Fibroblast of lung (primary cell): ENCODE measurements around the gene TMEM178A. TPM values are rescaled to one million over a fixed set of nuclear protein-coding genes. Genes with fewer than 3 reads are reported as not detected.

ENCODE experiments used
- DNase-seq, 2 donors: peaks; one replicate each; pipeline versions ENCODE4 v3.0.0 to v3.0.0-alpha.2; 2010; ENCODE audit warnings: low read depth in 2 of 2
- H2AFZ ChIP-seq: 2 replicates; pipeline ENCODE4 v1.5.1; 2012; ENCODE audit warnings: low read length, control low read depth, inconsistent platforms
- H3K27ac ChIP-seq: 2 replicates; pipeline ENCODE4 v1.5.1; 2011; ENCODE audit warnings: low read length, control low read depth; ENCODE audit not compliant: insufficient read depth
- H3K27me3 ChIP-seq: 2 replicates; pipeline ENCODE4 v1.5.1; 2011; ENCODE audit warnings: mild to moderate bottlenecking, low read length; ENCODE audit not compliant: control insufficient read depth, insufficient read depth
- H3K36me3 ChIP-seq: 2 replicates; pipeline ENCODE4 v1.5.1; 2011; ENCODE audit warnings: low read length; ENCODE audit not compliant: control insufficient read depth, insufficient read depth
- H3K4me1 ChIP-seq: 2 replicates; pipeline ENCODE4 v1.5.1; 2011; ENCODE audit warnings: low read length; ENCODE audit not compliant: control insufficient read depth, insufficient read depth; ENCODE audit errors: extremely low read depth
- H3K4me2 ChIP-seq: 2 replicates; pipeline ENCODE4 v1.5.1; 2011; ENCODE audit warnings: low read length, control low read depth; ENCODE audit not compliant: insufficient read depth; ENCODE audit errors: extremely low read depth
- H3K4me3 ChIP-seq, 4 experiments: fragments of 200-600 bp in 1 of 4; sonication (generic) in 1 of 4; replicated peaks in 1 of 4; 2 replicates each; pipeline ENCODE4 v1.5.1; 2011 to 2016; ENCODE audit warnings: low read length in 4 of 4, low read depth in 3 of 4, mild to moderate bottlenecking in 3 of 4, control low read depth in 2 of 4, inconsistent platforms in 1 of 4, mixed read lengths in 1 of 4; ENCODE audit not compliant: insufficient read depth in 1 of 4; ENCODE audit errors: control extremely low read depth in 1 of 4
- H3K79me2 ChIP-seq: 2 replicates; pipeline ENCODE4 v1.5.1; 2012; ENCODE audit warnings: mild to moderate bottlenecking, low read length, inconsistent platforms; ENCODE audit not compliant: control insufficient read depth, insufficient read depth
- H3K9ac ChIP-seq: 2 replicates; pipeline ENCODE4 v1.5.1; 2011; ENCODE audit warnings: mild to moderate bottlenecking, low read length, control low read depth; ENCODE audit not compliant: insufficient read depth
- H3K9me3 ChIP-seq: 2 replicates; pipeline ENCODE4 v1.5.1; 2012; ENCODE audit warnings: low read depth, low read length; ENCODE audit not compliant: control insufficient read depth, insufficient read depth
- H4K20me1 ChIP-seq: 2 replicates; pipeline ENCODE4 v1.5.1; 2011; ENCODE audit warnings: low read length; ENCODE audit not compliant: control insufficient read depth, insufficient read depth; ENCODE audit errors: extremely low read depth
- EZH2 ChIP-seq: IDR thresholded peaks from 2 replicates; pipeline ENCODE4 v1.5.1; 2012; ENCODE audit warnings: low read length, control low read depth, mild to moderate bottlenecking; ENCODE audit errors: missing control alignments
- polyA plus RNA-seq, 2 donors: library from polyadenylated mRNA; depleted of rRNA in 1 of 2; stranded (reverse) in 1 of 2; unstranded in 1 of 2; fragments of >200 nt; gene quantifications; 2 replicates each; pipeline ENCODE4 v1.2.1, GENCODE V29; 2011 to 2012; ENCODE audit warnings: missing spikeins in 1 of 2
- total RNA-seq: library from RNA; depleted of rRNA; stranded (reverse); fragments of >200 nt; gene quantifications from 2 replicates; pipeline ENCODE4 v1.2.1, GENCODE V29; 2014
- TF ChIP-seq, protein P1 (sequence below), 2 donors: IDR thresholded peaks in 1 of 2; conservative IDR thresholded peaks in 1 of 2; 1 replicate in 1 of 2; 2 replicates in 1 of 2; pipeline ENCODE4 v1.5.1; 2011 to 2012; ENCODE audit warnings: low read length in 2 of 2, control low read depth in 1 of 2, inconsistent platforms in 1 of 2, low read depth in 1 of 2, mild to moderate bottlenecking in 1 of 2

TMEM178A gene
- total and polyA plus RNA-seq, 2 donors (not counting 1 experiment from before 2014, with no cell fraction given): 1.5 to 6.9 TPM

DNA sequence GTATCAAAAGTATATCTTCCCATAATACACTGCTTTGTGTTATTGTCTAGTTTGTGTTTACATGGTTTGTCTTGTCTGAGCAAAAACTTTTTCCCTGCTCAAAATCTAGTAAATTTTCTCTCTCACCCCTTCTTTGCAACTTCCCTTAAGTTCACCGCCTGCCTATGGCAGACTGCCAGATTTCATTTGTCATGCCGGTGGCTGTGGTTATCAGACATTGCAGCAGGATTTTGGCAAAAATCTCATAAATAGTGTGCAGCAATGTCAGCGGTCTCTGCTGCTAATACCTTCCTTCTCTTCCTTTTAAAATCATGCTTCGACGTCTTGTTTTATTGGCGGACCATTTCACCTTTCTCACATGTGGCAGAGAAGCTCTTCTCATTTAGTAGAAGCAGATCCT is 45.6 kb upstream of the TMEM178A start:
- H3K9me3 ChIP-seq: no peaks in the 10 kb centered on the region
- no peak for TF ChIP-seq EZH2
- TF ChIP-seq, protein P1, sequence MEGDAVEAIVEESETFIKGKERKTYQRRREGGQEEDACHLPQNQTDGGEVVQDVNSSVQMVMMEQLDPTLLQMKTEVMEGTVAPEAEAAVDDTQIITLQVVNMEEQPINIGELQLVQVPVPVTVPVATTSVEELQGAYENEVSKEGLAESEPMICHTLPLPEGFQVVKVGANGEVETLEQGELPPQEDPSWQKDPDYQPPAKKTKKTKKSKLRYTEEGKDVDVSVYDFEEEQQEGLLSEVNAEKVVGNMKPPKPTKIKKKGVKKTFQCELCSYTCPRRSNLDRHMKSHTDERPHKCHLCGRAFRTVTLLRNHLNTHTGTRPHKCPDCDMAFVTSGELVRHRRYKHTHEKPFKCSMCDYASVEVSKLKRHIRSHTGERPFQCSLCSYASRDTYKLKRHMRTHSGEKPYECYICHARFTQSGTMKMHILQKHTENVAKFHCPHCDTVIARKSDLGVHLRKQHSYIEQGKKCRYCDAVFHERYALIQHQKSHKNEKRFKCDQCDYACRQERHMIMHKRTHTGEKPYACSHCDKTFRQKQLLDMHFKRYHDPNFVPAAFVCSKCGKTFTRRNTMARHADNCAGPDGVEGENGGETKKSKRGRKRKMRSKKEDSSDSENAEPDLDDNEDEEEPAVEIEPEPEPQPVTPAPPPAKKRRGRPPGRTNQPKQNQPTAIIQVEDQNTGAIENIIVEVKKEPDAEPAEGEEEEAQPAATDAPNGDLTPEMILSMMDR (conservative IDR thresholded peaks at IDR 0.05 in 1 of 2, IDR thresholded peaks at IDR 0.05 in 1 of 2; ENCODE audit: low read depth in 1 of 2, low read length in 2 of 2): no peak
- H3K27me3 ChIP-seq: no peaks in the 10 kb centered on the region
- H3K9ac ChIP-seq: no peak overlapping the region
- no peak overlapping the region for H3K4me3 ChIP-seq
- H3K79me2 ChIP-seq: no peaks in the 10 kb centered on the region
- no peak overlapping the region for H3K27ac ChIP-seq
- H4K20me1 ChIP-seq: no peaks in the 10 kb centered on the region
- peak overlapping the region; percentile 30 for H3K4me2 ChIP-seq
- H3K36me3 ChIP-seq: no peaks in the 10 kb centered on the region
- H3K4me1 ChIP-seq: peaks cover 6% of the 10 kb centered on the region
- peak; percentile 89 to 93 for DNase-seq
- no peak overlapping the region for H2AFZ ChIP-seq

DNA sequence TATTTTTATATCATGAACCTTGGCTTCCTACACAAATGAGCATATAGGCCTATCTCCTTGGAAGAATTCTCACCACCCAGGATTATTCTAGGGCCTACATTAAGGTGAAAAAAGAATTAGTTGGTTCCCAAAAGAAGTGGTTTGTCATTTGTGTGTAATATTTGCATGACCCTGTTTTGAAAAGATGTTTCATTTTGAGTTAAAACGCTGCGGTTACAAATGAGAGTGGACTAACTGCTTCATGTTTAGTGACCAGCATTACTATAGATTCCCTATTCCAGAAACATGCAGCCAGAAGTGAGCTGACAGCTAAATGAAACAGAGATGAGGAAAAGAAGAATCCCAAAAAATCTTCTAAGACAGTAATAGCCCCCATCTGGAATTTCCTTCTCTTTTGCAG is 44.1 kb upstream of the TMEM178A start:
- H2AFZ ChIP-seq: no peak overlapping the region

DNA sequence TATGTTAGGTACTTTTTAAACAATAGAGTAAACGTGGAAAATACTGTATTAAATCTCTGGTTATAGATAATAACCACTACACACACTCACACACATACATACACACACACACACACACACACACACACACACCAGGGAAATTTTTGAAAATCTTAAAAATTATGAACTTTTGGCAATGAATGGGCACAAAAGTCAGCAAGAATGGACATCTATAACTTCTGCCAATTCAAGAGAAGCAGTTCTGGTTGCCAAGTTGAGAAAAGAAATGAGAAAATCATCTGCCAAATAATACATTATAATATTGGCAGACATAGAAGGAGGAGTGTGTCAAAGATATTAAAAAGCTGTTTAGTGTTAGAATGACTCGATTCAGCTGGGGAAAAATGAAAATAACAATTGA is 42.9 kb upstream of the TMEM178A start:
- H2AFZ ChIP-seq: no peak overlapping the region
- H3K4me2 ChIP-seq: no peak overlapping the region
- no peaks in the 10 kb centered on the region for H4K20me1 ChIP-seq
- DNase-seq: peak in 1 of 2 donors; percentile 3
- peaks cover 6% of the 10 kb centered on the region for H3K4me1 ChIP-seq
- H3K27ac ChIP-seq: no peak overlapping the region
- H3K9ac ChIP-seq: no peak overlapping the region
- no peak for TF ChIP-seq EZH2
- TF ChIP-seq, protein P1 (conservative IDR thresholded peaks at IDR 0.05 in 1 of 2, IDR thresholded peaks at IDR 0.05 in 1 of 2; ENCODE audit: low read depth in 1 of 2, low read length in 2 of 2): no peak
- no peaks in the 10 kb centered on the region for H3K79me2 ChIP-seq
- H3K4me3 ChIP-seq: no peak overlapping the region
- no peaks in the 10 kb centered on the region for H3K36me3 ChIP-seq
- H3K9me3 ChIP-seq: no peaks in the 10 kb centered on the region
- H3K27me3 ChIP-seq: no peaks in the 10 kb centered on the region

More for the DNA sequence above, 44.1 kb upstream of the TMEM178A start:
- Histone ChIP-seq H3K27ac (no peak overlapping the region), H3K79me2 (no peaks in the 10 kb centered on the region), H3K36me3 (no peaks in the 10 kb centered on the region), H3K27me3 (no peaks in the 10 kb centered on the region), H3K9me3 (no peaks in the 10 kb centered on the region), H3K9ac (no peak overlapping the region), H3K4me2 (no peak overlapping the region), H3K4me1 (peaks cover 6% of the 10 kb centered on the region), H3K4me3 (no peak overlapping the region), H4K20me1 (no peaks in the 10 kb centered on the region)
- no peak for DNase-seq
- no peak for TF ChIP-seq EZH2
- TF ChIP-seq, protein P1 (conservative IDR thresholded peaks at IDR 0.05 in 1 of 2, IDR thresholded peaks at IDR 0.05 in 1 of 2; ENCODE audit: low read depth in 1 of 2, low read length in 2 of 2): no peak
